Stimulated activated naive B cell treated with anti-CD40 and anti-IgM and Interleukin-4, amounts not matched to agents 10 μg/mL and 1 μg/mL and 100 μg/mL, for 72 hours (primary cell): ENCODE results near the gene PAXIP1.
A peak's percentile ranks its signal among the peaks of the same experiment; 100 is the strongest.
"Not testable (repeated sequence)": the region's sequence is repeated elsewhere in the genome, so short reads cannot be mapped to it uniquely, and the experiment has no call there.

Experiments
- ATAC-seq, 2 donors: fragments of 150-1000 bp; cut with Tn5 transposase; replicated peaks; 2 replicates each; pipeline ENCODE4 v1.10.0; 2021; ENCODE audit warnings: moderate library complexity in 1 of 2
- DNase-seq: peaks from one replicate; pipeline ENCODE4 v3.0.0; 2021
- H3K27ac Mint-ChIP-seq: one replicate; pipeline ENCODE4 v1.8.0; 2022; ENCODE audit warnings: mild to moderate bottlenecking, mixed read lengths
- H3K27me3 Mint-ChIP-seq, 2 donors: one replicate each; pipeline ENCODE4 v1.8.0; 2022; ENCODE audit warnings: mixed read lengths in 2 of 2
- H3K36me3 Mint-ChIP-seq, 2 donors: one replicate each; pipeline ENCODE4 v1.8.0; 2022; ENCODE audit warnings: mixed read lengths in 2 of 2, mild to moderate bottlenecking in 1 of 2
- H3K4me1 Mint-ChIP-seq, 2 donors: one replicate each; pipeline ENCODE4 v1.8.0; 2022; ENCODE audit warnings: mixed read lengths in 2 of 2, mild to moderate bottlenecking in 1 of 2
- H3K4me3 Mint-ChIP-seq, 2 donors: one replicate each; pipeline ENCODE4 v1.8.0; 2022; ENCODE audit warnings: mild to moderate bottlenecking in 2 of 2, mixed read lengths in 2 of 2, moderate library complexity in 1 of 2
- H3K9me3 Mint-ChIP-seq, 2 donors: one replicate each; pipeline ENCODE4 v1.8.0; 2022; ENCODE audit warnings: mixed read lengths in 2 of 2, mild to moderate bottlenecking in 1 of 2

The PAXIP1 gene

GRCh38 chr7:155003092-155003375, at the start of gene PAXIP1:
TSS of gene PAXIP1 (minus strand) at chr7:155003124. CDS start at chr7:155002929, 195 bp downstream.
- H3K27ac Mint-ChIP-seq, result peak within 1 kb of the TSS; percentile 95
- peak within 1 kb of the TSS; percentile 91 to 93 for H3K4me3 Mint-ChIP-seq
- ATAC-seq, result peak; percentile 50 to 66
- H3K27me3 Mint-ChIP-seq, result no peaks in the 10 kb centered on the region
- H3K9me3 Mint-ChIP-seq, result no peaks in the 10 kb centered on the region
- H3K4me1 Mint-ChIP-seq, result peaks cover 7 to 10% of the 10 kb centered on the region in 2 donors
- H3K36me3 Mint-ChIP-seq, result peaks cover 4 to 11% of the 10 kb centered on the region in 2 donors
- no peak for DNase-seq

GRCh38 chr7:155051355-155051754, 48.4 kb upstream of the PAXIP1 start:
- no peaks in the 10 kb centered on the region for H3K9me3 Mint-ChIP-seq
- H3K4me3 Mint-ChIP-seq, result no peak overlapping the region
- no peak overlapping the region for H3K27ac Mint-ChIP-seq
- no peak for ATAC-seq
- H3K27me3 Mint-ChIP-seq, result peaks cover 15 to 30% of the 10 kb centered on the region in 2 donors
- H3K4me1 Mint-ChIP-seq, result no peaks in the 10 kb centered on the region
- no peaks in the 10 kb centered on the region for H3K36me3 Mint-ChIP-seq
- no peak for DNase-seq

- Mint-ChIP-seq H3K27me3 (peaks cover 11 to 21% of the 10 kb centered on the region in 2 donors), H3K4me3 (no peak overlapping the region), H3K36me3 (no peaks in the 10 kb centered on the region), H3K27ac (no peak overlapping the region), H3K4me1 (no peaks in the 10 kb centered on the region), H3K9me3 (peaks cover 0 to 5% of the 10 kb centered on the region in 2 donors)
- DNase-seq (no peak), ATAC-seq (no peak)
Observed at GRCh38 chr7:155048006-155048405, 45.1 kb upstream of the PAXIP1 start.

GRCh38 chr7:155043756-155044155, 40.8 kb upstream of the PAXIP1 start:
- no peak for DNase-seq

GRCh38 chr7:155038335-155038734, 35.4 kb upstream of the PAXIP1 start:
- Mint-ChIP-seq H3K4me1 (no peaks in the 10 kb centered on the region), H3K4me3 (no peak overlapping the region), H3K36me3 (peaks cover 3 to 4% of the 10 kb centered on the region in 2 donors), H3K9me3 (peaks cover 8 to 16% of the 10 kb centered on the region in 2 donors), H3K27me3 (peaks cover 21 to 29% of the 10 kb centered on the region in 2 donors), H3K27ac (no peak overlapping the region)
- DNase-seq (no peak), ATAC-seq (no peak)

More at GRCh38 chr7:155043756-155044155, 40.8 kb upstream of the PAXIP1 start:
- ATAC-seq, result no peak
- Mint-ChIP-seq H3K27ac (no peak overlapping the region), H3K9me3 (peaks cover 4 to 9% of the 10 kb centered on the region in 2 donors), H3K4me1 (no peaks in the 10 kb centered on the region), H3K27me3 (peaks cover 17 to 29% of the 10 kb centered on the region in 2 donors), H3K4me3 (no peak overlapping the region), H3K36me3 (no peaks in the 10 kb centered on the region)

- DNase-seq, H3K4me1 Mint-ChIP-seq, H3K4me3 Mint-ChIP-seq, H3K27ac Mint-ChIP-seq, H3K36me3 Mint-ChIP-seq, ATAC-seq: not testable (repeated sequence)
- Mint-ChIP-seq H3K9me3 (peaks cover 10 to 11% of the 10 kb centered on the region in 2 donors), H3K27me3 (peaks cover 18 to 30% of the 10 kb centered on the region in 2 donors)
Observed at GRCh38 chr7:155034495-155034894, 31.6 kb upstream of the PAXIP1 start.

GRCh38 chr7:155032978-155033377, 30.1 kb upstream of the PAXIP1 start:
- Mint-ChIP-seq H3K9me3 (peaks cover 5 to 8% of the 10 kb centered on the region in 2 donors), H3K27me3 (peaks cover 21 to 33% of the 10 kb centered on the region in 2 donors), H3K27ac (no peak overlapping the region), H3K4me1 (no peaks in the 10 kb centered on the region), H3K36me3 (peaks cover 3 to 4% of the 10 kb centered on the region in 2 donors), H3K4me3 (no peak overlapping the region)
- no peak for ATAC-seq
- DNase-seq, result no peak

- Mint-ChIP-seq H3K9me3 (peaks cover 0 to 6% of the 10 kb centered on the region in 2 donors), H3K4me1 (no peaks in the 10 kb centered on the region), H3K4me3 (no peak overlapping the region), H3K36me3 (no peaks in the 10 kb centered on the region), H3K27me3 (peaks cover 16 to 31% of the 10 kb centered on the region in 2 donors), H3K27ac (no peak overlapping the region)
- ATAC-seq (no peak), DNase-seq (no peak)
Observed at GRCh38 chr7:155027879-155028278, 25.0 kb upstream of the PAXIP1 start.

- Mint-ChIP-seq H3K27me3 (peaks cover 4 to 8% of the 10 kb centered on the region in 2 donors), H3K4me1 (no peaks in the 10 kb centered on the region), H3K36me3 (no peaks in the 10 kb centered on the region), H3K9me3 (peaks cover 0 to 2% of the 10 kb centered on the region in 2 donors), H3K4me3 (no peak overlapping the region), H3K27ac (no peak overlapping the region)
- ATAC-seq, result no peak
- no peak for DNase-seq
Observed at GRCh38 chr7:155021699-155022145, 18.8 kb upstream of the PAXIP1 start.

- Mint-ChIP-seq H3K4me3 (no peak overlapping the region), H3K4me1 (no peaks in the 10 kb centered on the region), H3K36me3 (no peaks in the 10 kb centered on the region), H3K27me3 (peaks cover 4 to 7% of the 10 kb centered on the region in 2 donors), H3K9me3 (peaks cover 0 to 2% of the 10 kb centered on the region in 2 donors), H3K27ac (no peak overlapping the region)
- ATAC-seq (no peak), DNase-seq (no peak)
Observed at GRCh38 chr7:155020996-155021395, 18.1 kb upstream of the PAXIP1 start.

GRCh38 chr7:155017834-155018233, 14.9 kb upstream of the PAXIP1 start:
- Mint-ChIP-seq H3K36me3 (no peaks in the 10 kb centered on the region), H3K27me3 (peaks cover 0 to 5% of the 10 kb centered on the region in 2 donors), H3K4me3 (no peak overlapping the region), H3K27ac (no peak overlapping the region), H3K9me3 (no peaks in the 10 kb centered on the region), H3K4me1 (no peaks in the 10 kb centered on the region)
- DNase-seq, result no peak
- ATAC-seq, result no peak

- H3K36me3 Mint-ChIP-seq, result peaks cover 4 to 11% of the 10 kb centered on the region in 2 donors
- DNase-seq (no peak), ATAC-seq (no peak)
- H3K4me1 Mint-ChIP-seq, result peaks cover 0 to 5% of the 10 kb centered on the region in 2 donors
- peaks cover 0 to 5% of the 10 kb centered on the region in 2 donors for H3K27me3 Mint-ChIP-seq
- no peaks in the 10 kb centered on the region for H3K9me3 Mint-ChIP-seq
- H3K4me3 Mint-ChIP-seq, result no peak overlapping the region
- no peak overlapping the region for H3K27ac Mint-ChIP-seq
Observed at GRCh38 chr7:155011086-155011485, 8.2 kb upstream of the PAXIP1 start.

- Mint-ChIP-seq H3K4me1 (peaks cover 3 to 6% of the 10 kb centered on the region in 2 donors), H3K27ac (no peak overlapping the region), H3K36me3 (peaks cover 4 to 13% of the 10 kb centered on the region in 2 donors), H3K9me3 (no peaks in the 10 kb centered on the region), H3K27me3 (no peaks in the 10 kb centered on the region), H3K4me3 (no peak overlapping the region)
- DNase-seq, result no peak
- peak; percentile 51 to 61 for ATAC-seq
Observed at GRCh38 chr7:155009570-155010157, 6.7 kb upstream of the PAXIP1 start.

GRCh38 chr7:155007947-155008346, 5.0 kb upstream of the PAXIP1 start:
- peaks cover 4 to 16% of the 10 kb centered on the region in 2 donors for H3K36me3 Mint-ChIP-seq
- DNase-seq (no peak), ATAC-seq (no peak)
- no peaks in the 10 kb centered on the region for H3K9me3 Mint-ChIP-seq
- H3K27ac Mint-ChIP-seq, result no peak overlapping the region
- H3K4me1 Mint-ChIP-seq, result peaks cover 8 to 10% of the 10 kb centered on the region in 2 donors
- no peaks in the 10 kb centered on the region for H3K27me3 Mint-ChIP-seq
- no peak overlapping the region for H3K4me3 Mint-ChIP-seq

- ATAC-seq (peak; percentile 67 to 82), DNase-seq (peak; percentile 80)
- Mint-ChIP-seq H3K9me3 (no peaks in the 10 kb centered on the region), H3K4me3 (peak overlapping the region; percentile 91 to 93), H3K27me3 (no peaks in the 10 kb centered on the region), H3K4me1 (peaks cover 7 to 10% of the 10 kb centered on the region in 2 donors), H3K27ac (peak overlapping the region; percentile 95), H3K36me3 (peaks cover 5 to 12% of the 10 kb centered on the region in 2 donors)
Observed at GRCh38 chr7:155003376-155004214, 671 bp upstream of the PAXIP1 start.
